CD8-positive, alpha-beta memory T cell (primary cell): ENCODE measurements around the gene CMPK1. TPM values are rescaled to one million over a fixed set of nuclear protein-coding genes. Genes with fewer than 3 reads are reported as not detected.
A peak's percentile ranks its signal among the peaks of the same experiment; 100 is the strongest.
"Not testable (repeated sequence)": the region's sequence is repeated elsewhere in the genome, so short reads cannot be mapped to it uniquely, and the experiment has no call there.

Source experiments
- CTCF ChIA-PET: fragments of 350-600 bp; sonication (Branson Sonifier 250); formaldehyde crosslinking; loops from one replicate; lab custom pipeline; 2021; ENCODE audit warnings: antibody characterized with exemption; lab: Charles Lee
- POLR2A ChIA-PET: fragments of 350-600 bp; sonication (Branson Sonifier 250); formaldehyde crosslinking; loops from one replicate; lab custom pipeline; 2021; ENCODE audit warnings: antibody characterized with exemption; lab: Charles Lee
- DNase-seq, 5 donors: peaks; one replicate each; pipeline versions ENCODE4 v3.0.0 to v3.0.0-alpha.2; 2020 to 2022; ENCODE audit warnings: mixed read lengths in 1 of 5
- H3K27ac ChIP-seq: one replicate; pipeline ENCODE4 v1.7.0; 2013; ENCODE audit warnings: low read depth, mild to moderate bottlenecking, low read length, moderate library complexity
- H3K27me3 ChIP-seq: 2 replicates; pipeline ENCODE4 v1.7.0; 2013; ENCODE audit warnings: low read length, mild to moderate bottlenecking; ENCODE audit not compliant: insufficient read depth, poor library complexity, severe bottlenecking
- H3K36me3 ChIP-seq: 2 replicates; pipeline ENCODE4 v1.7.0; 2013; ENCODE audit warnings: mild to moderate bottlenecking, low read length, moderate library complexity; ENCODE audit not compliant: insufficient read depth
- H3K4me1 ChIP-seq: 2 replicates; pipeline ENCODE4 v1.7.0; 2013; ENCODE audit warnings: mild to moderate bottlenecking, low read length, moderate library complexity; ENCODE audit not compliant: insufficient read depth
- H3K4me3 ChIP-seq: 2 replicates; pipeline ENCODE4 v1.7.0; 2013; ENCODE audit warnings: mild to moderate bottlenecking, low read length
- H3K9me3 ChIP-seq: 2 replicates; pipeline ENCODE4 v1.7.0; 2013; ENCODE audit warnings: mild to moderate bottlenecking, low read length
- H3K27ac Mint-ChIP-seq, 8 donors: one replicate each; pipeline ENCODE4 v1.8.0; 2020 to 2021; ENCODE audit warnings: mixed read lengths in 8 of 8, mild to moderate bottlenecking in 6 of 8, inconsistent platforms in 3 of 8, moderate library complexity in 3 of 8
- H3K27me3 Mint-ChIP-seq, 2 donors: one replicate each; pipeline ENCODE4 v1.8.0; 2020 to 2021; ENCODE audit warnings: mixed read lengths in 2 of 2, mild to moderate bottlenecking in 1 of 2, moderate library complexity in 1 of 2
- H3K36me3 Mint-ChIP-seq, 3 donors: one replicate each; pipeline ENCODE4 v1.8.0; 2020 to 2021; ENCODE audit warnings: mixed read lengths in 3 of 3, inconsistent platforms in 1 of 3, mild to moderate bottlenecking in 1 of 3
- H3K4me1 Mint-ChIP-seq, 3 donors: one replicate each; pipeline ENCODE4 v1.8.0; 2020 to 2021; ENCODE audit warnings: mixed read lengths in 3 of 3, inconsistent platforms in 1 of 3, mild to moderate bottlenecking in 1 of 3
- H3K4me3 Mint-ChIP-seq, 7 donors: one replicate each; pipeline ENCODE4 v1.8.0; 2020 to 2021; ENCODE audit warnings: mixed read lengths in 7 of 7, mild to moderate bottlenecking in 6 of 7, moderate library complexity in 4 of 7, inconsistent platforms in 2 of 7
- H3K9me3 Mint-ChIP-seq, 5 donors: one replicate each; pipeline ENCODE4 v1.8.0; 2020 to 2022; ENCODE audit warnings: mixed read lengths in 5 of 5, mild to moderate bottlenecking in 3 of 5, moderate library complexity in 2 of 5, inconsistent platforms in 1 of 5
- polyA plus RNA-seq: library from polyadenylated mRNA; unstranded; fragments of 300-500 nt; fragmentation: Illumina TruSeq; gene quantifications from one replicate; pipeline ENCODE4 v1.2.3, GENCODE V29; 2021
- total RNA-seq, 2 experiments: library from RNA; stranded (reverse); gene quantifications; one replicate each; pipeline ENCODE4 v1.2.3, GENCODE V29; 2021

The CMPK1 gene
- total and polyA plus RNA-seq, 3 experiments from 2014 or later: 128 to 187 (median 131) TPM

GRCh38 chr1:47313915-47314664, 19.5 kb upstream of the CMPK1 start, which contains the start of gene STIL:
STIL (minus strand) TSS chr1:47314147; CDS start chr1:47310319, 3,828 bp downstream.
- ChIA-PET POLR2A (interaction anchor here (0.9 to 2.1 kb wide), 3 partner anchors 19 to 124 kb away, joined by 3 to 20 read pairs (median 4); partner anchors contain the start of genes CMPK1 and FOXD2), CTCF (interaction anchor here (0.9 to 1.9 kb wide), 5 partner anchors 8 to 124 kb away, joined by 4 to 14 read pairs (median 4); partner anchors contain the start of genes CMPK1 and FOXD2)
- peak within 1 kb of the TSS; percentile 87 to 97 (median 93) for H3K4me3 Mint-ChIP-seq
- H3K27ac Mint-ChIP-seq: peak within 1 kb of the TSS; percentile 87 to 98 (median 93)
- no peaks in the 10 kb centered on the region for H3K9me3 Mint-ChIP-seq
- Histone ChIP-seq H3K27me3 (no peaks in the 10 kb centered on the region), H3K27ac (peak within 1 kb of the TSS; percentile 82), H3K36me3 (no peaks in the 10 kb centered on the region), H3K9me3 (no peaks in the 10 kb centered on the region), H3K4me1 (peaks cover 7% of the 10 kb centered on the region), H3K4me3 (peak within 1 kb of the TSS; percentile 85)
- H3K4me1 Mint-ChIP-seq: peaks cover 16 to 21% (median 18%) of the 10 kb centered on the region in 3 donors
- peaks cover 0 to 5% of the 10 kb centered on the region in 2 donors for H3K27me3 Mint-ChIP-seq
- DNase-seq: peak; percentile 95 to 97 (median 96)
- H3K36me3 Mint-ChIP-seq: peaks cover 0 to 4% (median 0%) of the 10 kb centered on the region in 3 donors

GRCh38 chr1:47317841-47318240, 15.7 kb upstream of the CMPK1 start:
- CTCF ChIA-PET: interaction anchor here (0.9 kb wide), 1 partner anchor 120 kb away, joined by 4 read pairs; the partner anchor contains the start of gene FOXD2
- no peak overlapping the region for H3K4me3 ChIP-seq
- Mint-ChIP-seq H3K9me3 (no peaks in the 10 kb centered on the region), H3K4me3 (peak overlapping the region in 1 of 7 donors; percentile 67), H3K4me1 (peaks cover 13 to 17% (median 15%) of the 10 kb centered on the region in 3 donors), H3K27ac (peak overlapping the region in 1 of 8 donors; percentile 52), H3K36me3 (peaks cover 0 to 4% (median 0%) of the 10 kb centered on the region in 3 donors), H3K27me3 (peaks cover 0 to 5% of the 10 kb centered on the region in 2 donors)
- no peaks in the 10 kb centered on the region for H3K27me3 ChIP-seq
- no peaks in the 10 kb centered on the region for H3K36me3 ChIP-seq
- no peak overlapping the region for H3K27ac ChIP-seq
- peaks cover 7% of the 10 kb centered on the region for H3K4me1 ChIP-seq
- H3K9me3 ChIP-seq: no peaks in the 10 kb centered on the region
- no peak for DNase-seq
- POLR2A ChIA-PET: no interaction called here

- H3K4me1 ChIP-seq, POLR2A ChIA-PET, H3K36me3 ChIP-seq, CTCF ChIA-PET, DNase-seq, H3K4me3 ChIP-seq, H3K36me3 Mint-ChIP-seq, H3K27ac ChIP-seq, H3K4me1 Mint-ChIP-seq, H3K9me3 ChIP-seq, H3K9me3 Mint-ChIP-seq, H3K27me3 Mint-ChIP-seq, H3K27me3 ChIP-seq, H3K4me3 Mint-ChIP-seq: not testable (repeated sequence)
- H3K27ac Mint-ChIP-seq: peak overlapping the region in 1 of 8 donors; percentile 21
These were observed 13.6 kb upstream of the CMPK1 start for GRCh38 chr1:47319968-47320367.

GRCh38 chr1:47323599-47324031, 10.0 kb upstream of the CMPK1 start:
- POLR2A ChIA-PET: no interaction called here
- H3K4me3 Mint-ChIP-seq: no peak overlapping the region
- no peak overlapping the region for H3K4me3 ChIP-seq

GRCh38 chr1:47324682-47325081, 8.9 kb upstream of the CMPK1 start:
- H3K4me3 ChIP-seq: no peak overlapping the region
- Mint-ChIP-seq H3K4me1 (no peaks in the 10 kb centered on the region), H3K36me3 (no peaks in the 10 kb centered on the region), H3K9me3 (no peaks in the 10 kb centered on the region), H3K4me3 (no peak overlapping the region), H3K27ac (peak overlapping the region in 1 of 8 donors; percentile 26), H3K27me3 (no peaks in the 10 kb centered on the region)
- no peak overlapping the region for H3K27ac ChIP-seq
- ChIA-PET POLR2A (interaction anchor here (1.5 kb wide), 1 partner anchor 9 kb away, joined by 5 read pairs; the partner anchor contains the start of gene CMPK1), CTCF (interaction anchor here (1.7 to 1.9 kb wide), 2 partner anchors 10 to 112 kb away, joined by 4 to 8 read pairs; partner anchors contain the start of genes FOXD2 and STIL)
- no peaks in the 10 kb centered on the region for H3K9me3 ChIP-seq
- no peaks in the 10 kb centered on the region for H3K4me1 ChIP-seq
- no peaks in the 10 kb centered on the region for H3K36me3 ChIP-seq
- H3K27me3 ChIP-seq: no peaks in the 10 kb centered on the region
- no peak for DNase-seq

More at GRCh38 chr1:47323599-47324031, 10.0 kb upstream of the CMPK1 start:
- no peaks in the 10 kb centered on the region for H3K27me3 ChIP-seq
- Mint-ChIP-seq H3K36me3 (no peaks in the 10 kb centered on the region), H3K27ac (no peak overlapping the region), H3K4me1 (no peaks in the 10 kb centered on the region), H3K27me3 (no peaks in the 10 kb centered on the region), H3K9me3 (no peaks in the 10 kb centered on the region)
- no peak for DNase-seq
- H3K36me3 ChIP-seq: no peaks in the 10 kb centered on the region
- H3K4me1 ChIP-seq: no peaks in the 10 kb centered on the region
- CTCF ChIA-PET: interaction anchor here (1.7 to 1.9 kb wide), 2 partner anchors 9 to 114 kb away, joined by 4 to 8 read pairs; partner anchors contain the start of genes FOXD2 and STIL
- peak overlapping the region; percentile 43 for H3K27ac ChIP-seq
- no peaks in the 10 kb centered on the region for H3K9me3 ChIP-seq

GRCh38 chr1:47325528-47325927, 8.1 kb upstream of the CMPK1 start:
- Mint-ChIP-seq H3K9me3 (no peaks in the 10 kb centered on the region), H3K4me1 (no peaks in the 10 kb centered on the region), H3K36me3 (no peaks in the 10 kb centered on the region), H3K27me3 (no peaks in the 10 kb centered on the region), H3K4me3 (no peak overlapping the region), H3K27ac (no peak overlapping the region)
- no peaks in the 10 kb centered on the region for H3K27me3 ChIP-seq
- POLR2A ChIA-PET: interaction anchor here (1.5 kb wide), 1 partner anchor 8 kb away, joined by 5 read pairs; the partner anchor contains the start of gene CMPK1
- H3K27ac ChIP-seq: no peak overlapping the region
- H3K36me3 ChIP-seq: no peaks in the 10 kb centered on the region
- DNase-seq: no peak
- H3K4me1 ChIP-seq: no peaks in the 10 kb centered on the region
- H3K9me3 ChIP-seq: no peaks in the 10 kb centered on the region
- CTCF ChIA-PET: no interaction called here
- no peak overlapping the region for H3K4me3 ChIP-seq

GRCh38 chr1:47326271-47326670, 7.3 kb upstream of the CMPK1 start:
- H3K4me3 Mint-ChIP-seq: no peak overlapping the region
- Histone ChIP-seq H3K36me3 (no peaks in the 10 kb centered on the region), H3K4me3 (no peak overlapping the region), H3K27ac (no peak overlapping the region), H3K4me1 (no peaks in the 10 kb centered on the region), H3K9me3 (no peaks in the 10 kb centered on the region), H3K27me3 (no peaks in the 10 kb centered on the region)
- no peaks in the 10 kb centered on the region for H3K36me3 Mint-ChIP-seq
- ChIA-PET CTCF (interaction anchor here (0.6 kb wide), 1 partner anchor 21 kb away, joined by 4 read pairs; no protein-coding TSS in a partner anchor), POLR2A (interaction anchor here (1.5 kb wide), 1 partner anchor 7 kb away, joined by 5 read pairs; the partner anchor contains the start of gene CMPK1)
- H3K27ac Mint-ChIP-seq: no peak overlapping the region
- no peaks in the 10 kb centered on the region for H3K4me1 Mint-ChIP-seq
- no peak for DNase-seq
- H3K9me3 Mint-ChIP-seq: no peaks in the 10 kb centered on the region
- H3K27me3 Mint-ChIP-seq: no peaks in the 10 kb centered on the region
